NCI-H1694 treated with DMSO at 0.1 percent for 48 hours (cell line): Measurements from ENCODE around the gene ZNF385A.
"Not testable (repeated sequence)": the region's sequence is repeated elsewhere in the genome, so short reads cannot be mapped to it uniquely, and the experiment has no call there.

Experiments used
- DNase-seq: peaks from one replicate; lab custom pipeline; 2025; lab: John Stamatoyannopoulos, UW

Gene ZNF385A

GRCh38 chr12:54355104-54355815, 29.3 kb downstream of the ZNF385A start:
- DNase-seq: no peak

GRCh38 chr12:54354271-54354670, 30.3 kb downstream of the ZNF385A start:
- DNase-seq: not testable (repeated sequence)

GRCh38 chr12:54352891-54353874, 31.4 kb downstream of the ZNF385A start:
- DNase-seq: peak; percentile 21

- peak; percentile 42 for DNase-seq
These were observed 32.5 kb downstream of the ZNF385A start for GRCh38 chr12:54352022-54352531.

- no peak for DNase-seq
These were observed 33.2 kb downstream of the ZNF385A start for GRCh38 chr12:54351341-54351740.

- no peak for DNase-seq
These were observed 33.8 kb downstream of the ZNF385A start for GRCh38 chr12:54350743-54351142.

GRCh38 chr12:54349679-54350078, 34.9 kb downstream of the ZNF385A start:
- peak; percentile 37 for DNase-seq

GRCh38 chr12:54349036-54349435, 35.5 kb downstream of the ZNF385A start:
- DNase-seq: no peak

- peak; percentile 9 for DNase-seq
These were observed 42.9 kb downstream of the ZNF385A start for GRCh38 chr12:54341378-54342300.

- DNase-seq: no peak
These were observed 43.7 kb downstream of the ZNF385A start for GRCh38 chr12:54340846-54341245.

GRCh38 chr12:54338698-54339296, 45.7 kb downstream of the ZNF385A start:
- DNase-seq: no peak

- DNase-seq: no peak
These were observed 46.5 kb downstream of the ZNF385A start for GRCh38 chr12:54337854-54338650.

- no peak for DNase-seq
These were observed 47.2 kb downstream of the ZNF385A start for GRCh38 chr12:54337280-54337842.

- DNase-seq: no peak
These were observed 51.0 kb downstream of the ZNF385A start for GRCh38 chr12:54333420-54334034.

- no peak for DNase-seq
These were observed 53.1 kb downstream of the ZNF385A start for GRCh38 chr12:54331461-54331860.

GRCh38 chr12:54330442-54330841, 54.1 kb downstream of the ZNF385A start:
- no peak for DNase-seq

GRCh38 chr12:54329759-54330158, 54.8 kb downstream of the ZNF385A start:
- no peak for DNase-seq

GRCh38 chr12:54328595-54329337, 55.8 kb downstream of the ZNF385A start:
- no peak for DNase-seq
